GM12801 (cell line): ENCODE measurements around the gene PEX10.

Experiments
- CTCF ChIP-seq: IDR thresholded peaks from one replicate; pipeline ENCODE4 v1.5.1; 2011; ENCODE audit warnings: control low read depth; ENCODE audit not compliant: insufficient read length; ENCODE audit errors: extremely low read depth

The PEX10 gene

GRCh38 chr1:2396476-2396875 lies 15.9 kb downstream of the PEX10 start:
- TF ChIP-seq CTCF: no peak

- no peak for TF ChIP-seq CTCF
These were observed 16.3 kb downstream of the PEX10 start for GRCh38 chr1:2396059-2396458.

- TF ChIP-seq CTCF: no peak
These were observed 17.1 kb downstream of the PEX10 start for GRCh38 chr1:2395245-2395644.

- no peak for TF ChIP-seq CTCF
These were observed 17.6 kb downstream of the PEX10 start for GRCh38 chr1:2394761-2395160.

- no peak for TF ChIP-seq CTCF
These were observed 18.1 kb downstream of the PEX10 start for GRCh38 chr1:2394220-2394619.

GRCh38 chr1:2393471-2393877 lies 18.9 kb downstream of the PEX10 start:
- no peak for TF ChIP-seq CTCF

GRCh38 chr1:2392686-2393085 lies 19.7 kb downstream of the PEX10 start:
- no peak for TF ChIP-seq CTCF
